Measurements from ENCODE around the gene DDAH2. TPM values are rescaled to one million over a fixed set of nuclear protein-coding genes. Genes with fewer than 3 reads are reported as not detected.

DDAH2 gene
- total RNA-seq, 4 donors from 2014 or later, result 10.6 to 24.2 (median 15.4) TPM

DNA sequence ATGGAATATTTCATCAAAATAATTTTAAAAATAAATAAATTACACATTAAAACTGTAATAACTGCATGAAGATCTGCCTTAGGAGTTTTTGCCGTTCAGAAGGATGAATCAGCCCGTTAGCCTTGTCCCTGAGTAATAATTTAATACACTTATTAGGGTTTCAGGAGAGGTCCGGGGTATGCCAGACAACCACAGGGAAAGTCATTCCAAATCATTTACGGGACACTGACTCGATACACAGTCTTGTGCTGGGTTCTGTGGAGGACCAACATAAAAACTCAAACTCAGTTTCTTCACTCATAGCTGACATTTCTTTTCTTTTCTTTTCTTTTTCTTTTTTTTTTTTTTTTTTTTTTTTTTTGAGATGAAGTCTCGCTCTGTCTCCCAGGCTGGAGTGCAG lies 23.2 kb downstream of the DDAH2 start:
- Histone ChIP-seq H3K4me1 (peaks cover 16 to 17% of the 10 kb centered on the region in 2 donors), H3K27ac (no peak overlapping the region), H3K4me3 (no peak overlapping the region), H3K27me3 (no peaks in the 10 kb centered on the region), H3K36me3 (no peaks in the 10 kb centered on the region), H3K9me3 (no peaks in the 10 kb centered on the region)
- no peak for TF ChIP-seq POLR2A (IDR thresholded peaks at IDR 0.05)
- TF ChIP-seq, protein P1, sequence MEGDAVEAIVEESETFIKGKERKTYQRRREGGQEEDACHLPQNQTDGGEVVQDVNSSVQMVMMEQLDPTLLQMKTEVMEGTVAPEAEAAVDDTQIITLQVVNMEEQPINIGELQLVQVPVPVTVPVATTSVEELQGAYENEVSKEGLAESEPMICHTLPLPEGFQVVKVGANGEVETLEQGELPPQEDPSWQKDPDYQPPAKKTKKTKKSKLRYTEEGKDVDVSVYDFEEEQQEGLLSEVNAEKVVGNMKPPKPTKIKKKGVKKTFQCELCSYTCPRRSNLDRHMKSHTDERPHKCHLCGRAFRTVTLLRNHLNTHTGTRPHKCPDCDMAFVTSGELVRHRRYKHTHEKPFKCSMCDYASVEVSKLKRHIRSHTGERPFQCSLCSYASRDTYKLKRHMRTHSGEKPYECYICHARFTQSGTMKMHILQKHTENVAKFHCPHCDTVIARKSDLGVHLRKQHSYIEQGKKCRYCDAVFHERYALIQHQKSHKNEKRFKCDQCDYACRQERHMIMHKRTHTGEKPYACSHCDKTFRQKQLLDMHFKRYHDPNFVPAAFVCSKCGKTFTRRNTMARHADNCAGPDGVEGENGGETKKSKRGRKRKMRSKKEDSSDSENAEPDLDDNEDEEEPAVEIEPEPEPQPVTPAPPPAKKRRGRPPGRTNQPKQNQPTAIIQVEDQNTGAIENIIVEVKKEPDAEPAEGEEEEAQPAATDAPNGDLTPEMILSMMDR (IDR thresholded peaks at IDR 0.05 in 4 of 5, conservative IDR thresholded peaks at IDR 0.05 in 1 of 5), result no peak
- no peak for DNase-seq
- intact Hi-C loops (cut with DNase I; ENCODE audit: low total_unique reads) (no loop called here), in situ Hi-C loops (cut with MboI; ENCODE audit: low sequenced_read_pairs in 4 of 4) (no loop called here)
- no peak for ATAC-seq

DNA sequence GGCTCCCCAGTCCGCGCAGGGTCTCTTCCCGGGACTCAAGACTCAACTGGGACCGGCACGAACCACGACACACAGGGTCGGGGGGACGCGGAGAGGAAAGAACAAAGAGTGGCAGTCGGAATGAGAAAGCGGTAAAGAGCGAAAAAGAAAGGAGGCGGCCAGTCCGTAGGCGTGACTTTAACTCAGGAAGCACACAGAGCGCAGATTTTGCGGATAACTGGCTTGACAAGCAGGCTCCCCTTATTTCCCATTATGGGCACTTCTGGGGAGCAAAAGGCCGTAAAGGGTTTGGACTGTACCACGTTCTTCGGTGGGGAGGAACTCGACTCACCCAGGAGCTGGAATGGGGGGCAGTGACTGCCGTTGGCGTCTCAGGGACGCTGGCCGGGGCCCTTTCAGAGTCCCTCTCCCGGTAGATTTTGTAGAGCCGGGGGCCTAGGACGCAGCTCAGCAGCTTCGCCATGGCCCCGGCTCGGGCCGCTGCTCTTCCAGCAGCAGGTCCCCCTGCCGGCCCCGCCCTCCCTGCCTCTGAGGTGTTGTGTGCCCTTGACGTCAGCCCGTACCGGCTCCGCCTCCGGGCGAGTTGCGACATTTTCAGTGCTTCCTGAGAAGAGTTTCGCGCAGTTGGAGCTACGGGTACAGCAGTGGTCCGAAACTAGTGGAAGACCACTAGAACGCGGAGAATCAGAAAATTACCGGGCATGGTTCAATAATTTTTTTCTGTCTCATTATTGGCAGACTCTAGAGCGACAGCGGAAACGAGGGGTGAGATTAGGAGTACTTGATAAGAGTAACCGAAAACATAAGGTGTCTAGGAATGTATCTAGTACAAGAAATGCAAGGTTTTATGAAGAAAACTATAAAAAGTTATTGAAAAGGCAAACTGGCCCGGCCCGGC lies 26.0 kb downstream of the DDAH2 start, which contains the start of gene ABHD16A:
Gene ABHD16A (minus strand): TSS at position 506 of the 898 bp plus-strand sequence. CDS start 43 bp downstream, at position 463.
- TF ChIP-seq, protein P1 (IDR thresholded peaks at IDR 0.05 in 4 of 5, conservative IDR thresholded peaks at IDR 0.05 in 1 of 5), result peak in 2 of 5 experiments; percentile 5 to 20
- peak; percentile 99 for TF ChIP-seq POLR2A (IDR thresholded peaks at IDR 0.05)
- Histone ChIP-seq H3K9me3 (no peaks in the 10 kb centered on the region), H3K27me3 (no peaks in the 10 kb centered on the region), H3K4me3 (peak within 1 kb of the TSS; percentile 65 to 85 (median 83)), H3K27ac (peak within 1 kb of the TSS; percentile 91 to 98 (median 96)), H3K4me1 (peaks cover 22 to 31% of the 10 kb centered on the region in 2 donors), H3K36me3 (peaks cover 0 to 12% of the 10 kb centered on the region in 2 donors)
- in situ Hi-C loops (cut with MboI; ENCODE audit: low sequenced_read_pairs in 4 of 4), result no loop called here
- DNase-seq (peak; percentile 99), ATAC-seq (peak; percentile 94 to 95)
- intact Hi-C loops (cut with DNase I; ENCODE audit: low total_unique reads), result loop anchor here (1.0 to 5.0 kb wide), 6 partner anchors 26 to 194 kb away; partner anchors contain the start of genes BAG6, DDAH2, EHMT2 and HSPA1B

- DNase-seq, result no peak
- H3K36me3 ChIP-seq, result peaks cover 0 to 12% of the 10 kb centered on the region in 2 donors
- in situ Hi-C loops (cut with MboI; ENCODE audit: low sequenced_read_pairs in 4 of 4) (no loop called here), intact Hi-C loops (cut with DNase I; ENCODE audit: low total_unique reads) (loop anchor here (2.0 to 5.0 kb wide), 3 partner anchors 36 to 195 kb away; partner anchors contain the start of genes BAG6 and EHMT2)
- no peaks in the 10 kb centered on the region for H3K27me3 ChIP-seq
- H3K4me1 ChIP-seq, result peaks cover 22 to 37% of the 10 kb centered on the region in 2 donors
- H3K9me3 ChIP-seq, result no peaks in the 10 kb centered on the region
- H3K4me3 ChIP-seq, result peak overlapping the region; percentile 65 to 85 (median 83)
- peak overlapping the region; percentile 91 to 98 (median 96) for H3K27ac ChIP-seq
- ATAC-seq, result no peak
- no peak for TF ChIP-seq POLR2A (IDR thresholded peaks at IDR 0.05)
- TF ChIP-seq, protein P1 (IDR thresholded peaks at IDR 0.05 in 4 of 5, conservative IDR thresholded peaks at IDR 0.05 in 1 of 5), result no peak
Observed at GRCh38 chr6:31702405-31702818, 26.7 kb downstream of the DDAH2 start.

DNA sequence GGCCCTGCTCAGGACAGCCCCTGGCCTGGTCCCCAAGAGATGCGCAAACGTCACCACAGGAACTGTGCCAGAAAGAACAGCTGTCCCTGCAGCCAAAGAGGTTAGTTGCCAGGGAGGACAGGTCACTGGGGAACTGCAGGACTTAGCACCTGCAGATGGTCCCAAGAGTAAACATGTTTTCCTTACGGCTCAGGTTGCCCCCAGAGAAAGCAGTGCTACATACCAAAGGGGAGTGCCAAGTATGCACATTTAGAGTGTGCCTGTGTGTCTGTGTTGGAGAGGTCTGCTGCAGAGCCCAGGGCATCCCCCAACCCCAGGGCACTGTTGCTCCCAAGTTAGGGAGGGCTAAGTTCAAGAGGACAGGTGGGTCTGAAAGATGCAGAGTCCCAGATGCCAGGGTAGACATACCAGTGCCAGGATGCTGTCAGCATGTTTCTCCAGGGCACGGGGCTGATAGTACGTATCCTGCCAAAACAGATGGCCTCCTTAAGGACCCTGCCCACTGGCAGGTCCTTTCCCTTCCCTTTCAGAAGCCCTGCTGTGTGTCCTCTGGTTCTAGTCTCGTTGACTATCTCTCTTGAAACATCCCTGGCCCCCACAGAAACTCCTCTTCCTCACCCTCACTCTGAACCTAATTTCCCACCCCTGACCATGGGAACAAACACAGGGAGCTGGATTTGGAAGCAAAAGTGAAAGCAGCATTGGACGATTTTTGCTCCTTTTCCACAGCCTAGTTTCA lies 27.3 kb downstream of the DDAH2 start:
- in situ Hi-C loops (cut with MboI; ENCODE audit: low sequenced_read_pairs in 4 of 4), result no loop called here
- TF ChIP-seq, protein P1 (IDR thresholded peaks at IDR 0.05 in 4 of 5, conservative IDR thresholded peaks at IDR 0.05 in 1 of 5), result no peak
- TF ChIP-seq POLR2A (IDR thresholded peaks at IDR 0.05), result no peak
- intact Hi-C loops (cut with DNase I; ENCODE audit: low total_unique reads), result loop anchor here (2.0 to 5.0 kb wide), 3 partner anchors 37 to 195 kb away; partner anchors contain the start of genes BAG6 and EHMT2

More for the DNA sequence above, 27.3 kb downstream of the DDAH2 start:
- DNase-seq, result peak; percentile 57 to 71
- H3K27ac ChIP-seq, result peak overlapping the region; percentile 91 to 98 (median 96)
- H3K4me3 ChIP-seq, result peak overlapping the region; percentile 65 to 85 (median 83)
- ATAC-seq, result peak; percentile 54 to 64
- H3K4me1 ChIP-seq, result peaks cover 22 to 40% of the 10 kb centered on the region in 2 donors
- H3K36me3 ChIP-seq, result peaks cover 0 to 16% of the 10 kb centered on the region in 2 donors
- no peaks in the 10 kb centered on the region for H3K27me3 ChIP-seq
- H3K9me3 ChIP-seq, result no peaks in the 10 kb centered on the region
